NCI-H345 treated with DMSO at 0.1 percent for 48 hours (cell line): ENCODE data around the gene IHH.

Source experiments
- DNase-seq: peaks from one replicate; lab custom pipeline; 2025; ENCODE audit not compliant: unreplicated experiment; lab: John Stamatoyannopoulos, UW

IHH gene

DNA sequence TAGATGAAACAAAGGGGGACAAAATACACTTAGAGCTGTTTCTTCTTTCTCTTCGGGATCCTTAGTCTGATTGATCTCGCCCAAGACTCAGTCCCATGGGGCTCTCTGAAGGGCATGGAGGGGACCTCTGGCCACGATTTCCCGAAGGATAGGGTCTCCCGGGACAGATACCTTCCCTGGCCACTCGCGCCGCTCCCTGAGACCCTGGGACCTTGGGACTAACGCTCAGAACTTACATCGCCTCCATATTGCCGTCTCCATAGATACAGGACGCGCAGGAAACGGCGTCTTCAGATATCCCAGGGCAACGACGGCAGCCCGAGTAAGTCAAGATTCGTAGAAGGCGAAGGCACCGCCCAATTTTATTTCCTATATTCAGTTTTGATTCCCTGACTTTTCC is 19.5 kb downstream of the IHH start, which contains the start of gene CFAP65:
CFAP65 (minus strand) TSS at position 265 of the 400 bp plus-strand sequence. CDS start 2,468 bp downstream, outside the sequence.
- peak; percentile 63 for DNase-seq

DNA sequence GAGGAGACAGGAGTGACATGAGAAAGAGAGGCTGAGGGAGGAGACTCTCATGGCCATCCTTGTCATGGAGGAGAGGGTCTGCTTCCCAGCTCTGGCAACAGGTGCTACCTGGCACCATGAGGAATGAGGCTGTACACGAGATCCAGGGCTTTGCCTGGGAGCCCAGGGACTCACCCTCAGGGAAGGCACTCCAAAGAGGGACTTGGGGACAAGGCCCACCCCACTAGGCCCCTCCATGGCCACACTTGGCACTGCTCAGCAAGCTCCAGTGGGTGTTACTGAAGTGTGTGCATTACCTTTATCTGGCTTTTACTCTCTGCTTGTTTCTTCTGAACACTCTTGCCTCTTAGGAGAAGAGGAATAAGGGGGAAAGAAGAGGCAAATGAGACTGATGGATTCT is 22.1 kb downstream of the IHH start:
- no peak for DNase-seq

DNA sequence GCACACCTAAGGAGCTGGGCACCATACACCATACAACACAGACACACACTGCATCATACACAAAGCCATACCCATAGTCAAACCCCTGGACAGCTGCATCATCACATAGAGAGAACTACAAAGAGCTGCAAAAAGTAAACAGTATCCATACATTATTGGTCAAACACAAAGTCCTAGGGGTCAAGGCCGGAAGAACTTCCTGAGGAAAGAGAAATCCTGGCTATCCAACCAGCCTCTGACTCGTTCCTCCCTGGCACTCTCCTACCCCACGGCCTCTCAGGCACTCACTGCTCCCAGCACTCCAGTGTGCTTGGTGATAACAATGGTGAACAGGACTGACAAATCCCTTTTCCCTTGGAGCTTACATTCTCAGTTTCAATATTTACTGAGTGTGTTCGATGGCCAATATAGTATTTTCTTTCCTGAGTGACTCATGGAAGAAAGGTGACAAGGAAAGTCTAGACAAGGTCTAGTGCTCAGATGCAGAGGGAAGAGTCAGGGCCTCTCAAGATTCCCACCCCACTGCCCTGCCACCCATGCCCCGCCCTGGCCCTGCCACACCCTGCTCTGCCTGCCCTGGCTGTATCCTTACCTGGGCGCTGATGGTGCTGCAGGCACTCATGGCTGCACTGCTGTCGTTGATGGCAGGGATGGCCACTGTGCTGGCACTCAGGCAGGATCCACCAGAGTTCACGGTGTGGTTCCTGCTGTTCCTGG is 22.8 kb downstream of the IHH start:
- DNase-seq: no peak

DNA sequence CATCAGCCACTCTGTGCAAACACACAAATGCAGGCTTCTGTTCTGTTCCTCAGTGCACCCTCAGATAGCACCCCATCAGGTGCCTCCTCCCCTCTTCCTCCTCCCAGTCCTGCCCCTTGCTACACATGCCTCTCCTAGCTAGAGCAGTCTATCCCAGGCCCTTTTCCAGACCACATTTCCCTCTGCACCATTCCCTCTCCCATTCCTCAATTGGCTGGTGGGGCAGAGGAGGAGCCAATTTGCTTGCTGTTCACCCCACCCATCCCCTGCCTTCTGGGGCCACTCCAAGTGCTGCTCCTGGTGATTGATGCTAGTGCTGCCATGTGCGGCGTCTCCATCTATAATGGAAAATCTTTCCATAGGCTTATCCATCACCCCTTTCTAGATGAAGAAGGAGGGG is 24.8 kb downstream of the IHH start:
- DNase-seq: no peak

DNA sequence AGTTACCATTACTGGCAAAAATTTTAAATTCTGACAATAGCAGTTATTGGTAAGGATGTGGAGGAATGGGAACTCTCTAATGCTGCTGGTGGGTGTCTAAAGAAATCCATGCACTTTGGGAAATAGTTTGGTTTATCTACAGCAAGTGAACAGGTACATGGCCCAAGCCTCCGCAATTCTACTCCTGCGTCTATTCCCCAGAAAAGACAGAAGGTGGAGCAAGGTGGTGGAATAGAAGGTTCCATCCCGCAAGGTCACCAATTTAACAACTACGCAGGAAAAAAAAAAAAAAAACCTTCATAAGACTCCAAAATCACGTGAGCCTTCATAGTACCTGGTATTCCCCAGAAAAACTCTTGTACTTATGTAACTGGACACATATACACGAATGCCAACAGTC is 25.9 kb downstream of the IHH start:
- no peak for DNase-seq

DNA sequence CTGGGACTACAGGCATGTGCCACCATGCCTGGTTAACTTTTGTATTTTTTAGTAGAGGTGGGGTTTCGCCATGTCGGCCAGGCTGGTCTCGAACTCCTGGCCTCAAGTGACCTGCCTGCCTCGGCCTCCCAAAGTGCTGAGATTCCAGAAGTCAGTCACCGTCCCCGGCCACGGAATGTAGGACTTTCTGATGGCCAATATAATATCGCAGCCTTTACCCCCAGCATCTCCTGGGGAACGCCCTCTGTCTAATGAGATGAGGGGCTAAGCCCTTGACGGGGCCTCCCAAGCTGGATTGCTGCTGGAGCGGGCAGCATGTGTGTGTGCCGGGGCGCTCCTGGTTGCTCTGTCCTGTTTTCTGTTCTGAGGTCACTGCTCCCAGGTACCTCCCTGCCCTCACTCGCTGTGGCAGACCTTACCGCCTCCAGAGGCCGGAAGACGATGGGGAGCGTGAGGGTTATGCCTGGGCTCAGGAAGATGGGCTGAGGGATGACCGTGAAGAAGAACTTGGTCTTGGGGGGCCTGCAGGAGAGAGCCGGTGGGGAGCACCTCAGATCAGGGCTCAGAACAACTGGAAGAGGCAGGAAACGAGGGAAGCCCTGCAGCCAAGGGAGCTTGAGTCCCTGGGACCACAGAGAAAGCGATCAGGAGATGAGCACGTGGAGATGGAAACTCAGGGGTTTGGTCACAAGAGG is 28.5 kb downstream of the IHH start:
- no peak for DNase-seq

DNA sequence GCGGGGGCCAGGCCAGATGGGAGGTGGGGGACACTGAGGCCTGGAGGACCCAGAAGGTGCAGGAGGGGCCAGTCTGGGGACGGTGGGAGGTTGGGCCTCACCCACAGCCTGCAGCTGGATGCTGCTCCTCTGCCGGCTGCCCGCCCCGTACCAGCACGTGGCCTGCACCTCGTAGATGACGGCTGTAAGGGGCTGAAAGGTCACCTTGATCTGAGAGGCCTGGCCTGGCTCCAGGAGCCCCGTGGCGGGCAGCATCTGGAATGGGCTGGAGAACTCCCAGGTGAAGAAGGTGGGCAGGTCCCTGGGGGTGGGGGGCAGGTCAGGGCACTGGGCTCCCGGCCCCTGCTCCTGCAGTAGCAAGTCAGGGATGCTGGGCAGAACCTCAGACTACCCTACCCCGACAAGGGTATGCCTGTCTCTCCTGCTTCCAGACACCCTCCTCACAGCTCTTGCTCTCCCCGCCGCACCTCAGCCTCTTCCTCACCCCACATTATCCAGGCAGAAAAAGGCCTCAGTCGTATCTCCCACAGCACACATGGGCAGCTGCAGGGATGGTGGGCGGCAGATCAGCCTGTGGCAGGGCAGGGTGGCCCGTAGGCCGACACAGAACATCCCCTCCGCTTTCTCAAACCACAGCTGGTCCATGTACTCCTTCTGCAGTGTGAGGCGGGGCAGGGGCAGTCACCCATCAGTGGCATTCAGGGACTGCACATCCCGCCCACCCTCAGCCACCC is 29.5 kb downstream of the IHH start:
- no peak for DNase-seq

DNA sequence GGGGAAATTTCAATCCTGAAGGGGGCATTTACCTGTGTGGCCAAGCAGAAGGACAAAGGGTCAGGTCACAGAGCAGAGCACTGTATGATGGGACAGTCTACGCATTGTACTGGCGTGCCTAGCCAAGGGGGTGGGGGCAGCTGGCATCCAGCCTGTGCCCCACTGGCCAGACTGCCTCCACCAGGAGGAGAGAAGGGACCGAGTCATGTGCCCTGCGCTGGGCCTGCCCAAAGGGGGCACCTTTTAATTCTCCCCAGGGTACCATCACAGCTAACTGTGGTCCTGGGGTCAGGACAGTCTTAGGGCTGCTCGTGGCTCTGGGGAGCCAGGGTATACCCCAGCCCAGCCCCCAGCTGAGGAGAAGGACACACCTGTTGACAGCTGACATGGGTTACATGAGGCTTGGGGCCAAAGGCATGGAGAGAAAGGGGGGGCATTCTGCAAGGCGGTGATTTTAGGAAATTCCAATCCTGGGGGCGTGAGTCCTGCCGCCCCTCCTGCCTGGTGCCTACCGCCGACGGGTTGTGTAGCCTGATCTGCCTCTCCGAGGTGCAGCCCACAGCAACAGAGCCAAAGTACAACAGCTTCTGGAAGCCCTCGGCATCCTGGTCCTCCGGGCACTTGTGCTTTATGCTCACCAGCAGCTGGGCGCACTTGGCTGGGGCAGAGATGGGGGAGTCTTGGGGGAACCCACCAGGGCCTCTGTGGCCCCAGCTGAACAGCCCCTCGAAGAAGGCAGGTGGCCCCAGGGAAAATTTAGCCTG is 30.4 kb downstream of the IHH start:
- no peak for DNase-seq

DNA sequence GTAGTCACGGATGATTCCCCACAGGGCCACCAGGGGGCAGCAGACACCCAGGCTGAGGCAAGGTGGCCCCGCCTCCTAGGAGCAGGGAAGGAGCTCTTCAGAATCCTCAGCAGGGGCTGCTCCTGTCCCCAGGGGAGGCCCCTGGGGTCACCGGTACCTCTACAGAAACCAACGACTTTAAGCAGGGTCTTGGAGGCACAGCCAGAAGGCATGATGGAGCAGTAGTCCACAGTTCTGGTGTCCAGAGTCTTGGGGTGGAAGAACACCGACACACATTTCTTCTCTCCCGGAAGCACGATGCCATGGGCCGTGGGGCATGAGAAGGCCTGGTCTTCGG is 30.9 kb downstream of the IHH start:
- DNase-seq: peak; percentile 64

DNA sequence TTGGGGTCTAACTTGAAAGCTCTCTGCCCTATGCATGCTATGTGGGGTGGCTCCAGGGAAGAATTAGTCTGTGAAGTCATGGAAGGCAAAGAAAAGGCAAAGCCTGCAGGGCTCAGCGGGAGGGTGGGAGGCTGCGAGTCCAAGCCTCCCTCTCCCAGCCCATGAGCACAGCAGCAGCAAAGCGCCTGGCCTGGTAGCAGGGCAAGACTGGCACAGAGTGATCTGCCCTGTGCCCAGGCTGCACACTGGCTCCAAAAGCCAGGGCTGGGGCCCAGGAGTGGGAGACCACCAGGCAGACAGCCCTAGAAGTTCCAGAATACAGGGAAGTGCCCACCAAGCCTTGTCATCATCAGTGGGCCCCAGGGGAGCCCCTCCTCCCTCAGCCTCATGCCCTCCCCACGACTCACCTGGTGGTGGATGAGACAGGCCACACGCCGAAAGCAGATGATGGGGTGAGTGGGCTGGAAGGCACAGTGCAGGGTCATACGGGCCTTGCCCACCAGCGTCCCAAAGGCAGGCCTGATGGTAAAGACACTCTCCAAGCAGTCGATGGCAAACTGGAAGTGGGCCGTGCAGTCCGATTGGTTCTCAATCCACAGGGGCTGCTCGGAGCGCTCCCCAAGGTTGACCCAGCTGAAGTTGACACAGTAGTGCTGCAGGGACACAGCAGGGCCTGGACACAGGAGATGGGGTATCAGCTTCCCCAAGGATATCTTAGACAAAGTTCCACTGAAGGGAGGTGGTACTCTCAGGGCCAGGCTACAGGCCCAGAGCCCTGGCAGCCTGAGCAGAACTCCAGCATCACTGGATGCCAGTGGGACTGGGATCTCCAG is 31.5 kb downstream of the IHH start:
- no peak for DNase-seq

DNA sequence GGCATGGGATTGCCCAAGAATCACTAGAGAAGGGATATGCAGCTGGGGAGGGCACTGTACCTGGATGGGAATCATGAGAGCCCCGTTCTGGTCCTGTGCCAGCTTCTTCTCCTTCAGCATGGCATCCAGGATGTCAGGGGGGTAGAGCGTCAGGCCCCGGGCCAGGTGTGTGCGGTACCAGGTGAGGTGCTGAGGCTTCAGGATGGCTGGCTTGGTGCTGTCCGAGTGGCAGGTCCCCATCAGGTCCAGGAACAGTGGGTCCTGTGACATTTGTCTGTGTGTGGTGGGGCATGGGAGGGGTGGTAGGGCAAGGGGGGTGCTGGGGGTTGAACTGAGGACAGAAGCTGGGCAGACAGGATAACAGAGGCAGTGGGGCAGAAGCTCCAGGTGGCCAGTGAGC is 32.6 kb downstream of the IHH start:
- no peak for DNase-seq

DNA sequence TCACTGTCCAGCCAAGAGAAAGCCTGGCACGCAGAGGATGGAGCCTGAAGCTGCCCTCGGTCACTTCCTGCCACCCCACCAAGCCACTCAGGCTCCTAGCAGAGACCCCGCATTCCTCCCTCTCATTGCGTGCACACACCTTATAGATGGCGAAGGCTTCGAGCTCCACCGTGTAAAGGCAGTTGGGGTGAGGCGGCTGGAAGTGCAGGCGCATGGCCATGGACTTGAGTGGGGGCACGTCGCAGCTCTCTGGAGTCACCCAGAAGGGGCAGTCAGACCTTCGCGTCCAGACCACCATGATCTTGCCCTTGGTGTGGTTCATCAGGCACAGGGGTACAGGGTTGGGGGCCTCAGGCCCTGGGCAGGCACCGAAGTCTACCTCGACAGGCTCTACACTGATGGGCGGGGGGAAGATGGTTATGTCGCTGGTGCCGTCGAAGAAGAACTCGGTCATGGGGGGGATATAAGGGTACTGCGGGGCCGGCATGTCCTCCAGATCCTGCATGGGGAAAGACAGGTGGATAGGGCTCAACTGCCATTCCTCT is 33.1 kb downstream of the IHH start:
- no peak for DNase-seq

DNA sequence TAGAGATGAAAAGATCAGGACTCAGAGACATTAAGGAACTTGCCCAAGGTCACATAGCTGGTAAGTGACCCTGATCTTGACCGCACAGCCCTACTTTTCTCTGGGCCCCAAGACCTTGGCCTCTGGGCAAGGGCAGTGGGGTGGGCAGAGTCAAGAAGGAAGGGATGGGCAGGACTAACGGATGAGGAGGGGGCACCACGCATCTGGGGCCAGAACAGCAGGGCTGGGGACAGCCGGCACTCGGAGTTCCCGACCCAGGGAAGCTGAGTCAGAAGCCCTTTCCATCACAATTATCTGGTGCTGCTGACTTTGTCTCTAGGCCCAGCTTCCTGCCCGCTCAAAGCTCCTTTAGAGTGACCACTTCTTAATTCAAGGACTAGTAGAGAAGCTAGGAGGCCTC is 33.8 kb downstream of the IHH start:
- no peak for DNase-seq

DNA sequence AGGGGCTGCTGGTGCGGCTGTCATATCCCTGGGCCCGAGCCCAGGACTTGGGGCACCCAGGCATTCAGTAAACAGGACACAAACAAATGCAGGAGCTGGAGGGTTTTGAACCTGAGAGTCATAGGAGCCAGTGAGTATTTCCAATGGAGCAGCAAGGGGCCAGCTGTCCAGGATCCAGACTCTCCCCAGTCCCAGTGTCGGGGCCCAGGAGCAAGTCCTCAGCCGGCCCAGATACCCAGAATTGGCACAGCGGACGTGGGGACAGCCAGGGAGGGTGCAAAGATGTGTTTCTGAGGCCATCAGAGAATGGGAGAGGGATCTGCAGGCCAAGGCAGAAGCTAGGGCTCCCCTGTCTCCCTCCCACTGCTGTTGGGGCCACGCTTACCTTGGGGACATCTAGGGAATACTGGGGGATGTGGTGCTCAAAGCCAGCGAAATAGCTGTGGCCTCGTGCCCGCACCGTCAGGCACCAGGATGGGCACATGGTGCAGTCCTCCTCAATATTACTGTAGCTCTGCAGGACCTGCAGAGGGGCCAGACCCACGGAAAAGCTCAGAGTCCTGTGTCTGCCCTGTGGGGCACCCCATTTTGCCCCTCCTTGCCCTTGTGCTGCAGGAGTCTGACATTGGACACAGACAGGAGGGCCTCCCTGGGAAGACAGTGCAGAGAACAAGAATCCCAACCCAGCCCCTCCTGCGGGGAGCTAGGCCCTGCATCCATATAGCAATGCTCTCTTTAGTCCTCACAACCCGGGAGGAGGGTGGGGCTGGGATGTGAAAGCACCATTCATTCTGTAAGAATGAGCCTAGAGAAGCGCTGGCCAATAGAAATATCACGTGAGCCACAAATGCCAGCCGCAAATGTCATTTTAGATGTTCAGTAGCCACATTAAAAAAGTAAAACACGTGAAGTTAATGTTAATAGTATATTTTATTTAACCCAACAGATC is 34.8 kb downstream of the IHH start:
- DNase-seq: no peak

DNA sequence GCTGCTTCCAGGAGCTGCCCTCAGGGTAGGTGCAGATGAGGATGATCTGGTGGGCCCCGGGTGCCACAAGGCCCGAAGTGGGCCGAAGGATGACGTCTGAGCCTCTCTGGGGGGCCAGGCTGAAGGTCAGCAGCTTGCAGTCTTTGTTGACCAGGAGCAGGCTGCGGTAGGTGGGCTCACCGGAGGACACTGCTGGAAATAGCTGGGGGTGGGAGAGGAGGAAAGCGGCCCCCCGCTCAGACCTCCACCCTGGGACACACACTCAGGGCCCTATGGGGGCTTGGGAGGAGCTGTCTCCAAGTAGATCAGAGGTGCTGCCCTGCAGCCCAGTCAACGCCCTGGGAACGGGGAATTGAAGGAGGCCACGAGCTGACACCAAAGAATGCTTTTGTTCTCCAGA is 36.7 kb downstream of the IHH start:
- no peak for DNase-seq

DNA sequence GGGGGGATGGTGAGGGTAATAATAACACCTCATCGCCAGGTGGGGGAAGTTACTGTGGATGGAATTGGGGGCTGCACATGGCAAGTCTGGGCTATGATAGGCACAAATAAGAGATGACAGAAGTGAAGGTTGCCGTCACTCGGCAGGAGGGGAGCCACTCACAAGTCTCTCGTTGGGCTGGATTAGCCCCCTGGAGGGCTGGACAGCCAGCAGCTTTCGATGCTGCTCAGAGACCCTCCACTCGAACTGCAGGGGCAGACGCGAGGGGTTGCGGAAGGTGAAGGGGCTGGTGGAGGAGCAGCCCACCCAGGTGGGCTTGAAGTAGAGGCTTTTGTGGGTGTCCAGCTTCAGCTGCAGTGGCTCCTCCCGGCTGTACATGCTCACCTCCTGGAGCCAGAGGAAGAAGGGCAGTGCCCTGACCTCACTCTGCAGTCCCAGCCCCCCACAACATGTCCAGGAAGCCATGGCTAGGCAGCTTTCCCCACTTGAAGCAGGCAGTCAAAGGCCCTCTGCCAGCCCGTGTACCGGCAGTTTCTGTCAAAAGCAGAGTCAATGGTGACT is 37.6 kb downstream of the IHH start:
- DNase-seq: no peak

DNA sequence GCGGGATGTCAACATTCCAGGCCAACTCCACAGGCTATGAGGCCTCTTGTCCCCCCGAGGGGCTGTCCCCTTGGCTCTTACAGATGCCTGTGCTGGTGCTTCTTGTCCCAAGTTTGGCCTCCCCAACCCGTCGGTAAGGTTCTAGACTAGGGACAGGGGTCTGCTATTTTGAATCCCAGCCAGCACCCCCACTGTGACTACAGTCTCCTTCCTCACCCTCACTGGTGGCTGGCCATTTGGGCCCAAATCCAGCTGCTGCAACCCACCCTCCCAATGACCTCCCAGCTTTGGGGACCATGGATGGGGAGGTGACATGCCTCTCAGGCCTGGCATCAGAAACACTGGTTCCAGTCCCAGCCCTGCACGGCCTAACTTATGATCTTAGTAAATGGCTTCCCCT is 38.1 kb downstream of the IHH start:
- no peak for DNase-seq

DNA sequence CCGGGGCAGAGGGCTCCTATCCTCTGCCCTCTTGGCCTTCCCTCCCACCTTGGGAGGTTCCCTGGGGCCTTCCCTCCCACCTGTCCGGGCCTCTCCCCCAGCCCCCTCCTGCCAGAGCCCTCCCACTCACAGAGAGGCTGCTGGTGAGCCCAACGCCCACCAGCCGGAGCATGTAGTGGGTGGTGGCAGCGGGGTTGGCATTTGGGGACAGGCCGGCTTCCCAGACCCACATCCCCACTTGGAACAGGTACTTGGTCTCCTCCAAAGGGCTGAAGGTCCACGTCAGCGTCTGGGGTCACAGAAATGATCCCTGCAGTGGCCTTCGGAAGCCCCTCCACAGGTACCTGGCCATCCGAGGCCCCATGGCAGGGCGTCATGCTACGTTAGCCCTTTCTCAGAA is 38.7 kb downstream of the IHH start:
- DNase-seq: no peak

DNA sequence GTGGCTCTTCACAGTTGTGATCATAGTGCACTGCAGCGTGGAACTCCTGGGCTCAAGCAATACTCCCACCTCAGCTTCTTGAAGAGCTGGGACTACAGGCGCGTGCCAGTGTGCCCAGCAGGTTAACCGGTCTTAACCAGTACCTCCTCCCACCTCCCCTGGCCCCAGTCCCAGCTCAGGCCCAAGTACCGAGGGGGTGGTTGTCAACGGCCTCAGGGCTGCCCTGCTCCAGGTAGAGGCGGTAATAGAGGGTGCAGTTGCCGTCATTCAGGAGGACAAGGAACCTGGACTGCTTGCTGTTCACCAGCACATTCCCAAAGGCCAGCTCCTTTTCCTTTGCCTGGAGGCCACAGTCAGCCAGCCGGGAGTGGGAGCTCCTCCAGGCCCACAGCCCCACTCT is 39.1 kb downstream of the IHH start:
- no peak for DNase-seq
